GM23338 (cell line): ENCODE measurements around the gene UNC5C.

Experiments used
- CREB1 ChIP-seq: fragments of 250-450 bp; sonication (Bioruptor Pico); IDR thresholded peaks from 2 replicates; pipeline ENCODE4 v1.5.0; 2020; ENCODE audit warnings: low read depth, mild to moderate bottlenecking, moderate library complexity
- EZH2 ChIP-seq: fragments of 200-600 bp; sonication (generic); IDR thresholded peaks from one replicate; pipeline ENCODE4 v1.8.0; 2017; ENCODE audit warnings: antibody characterized with exemption, mild to moderate bottlenecking, low read depth; ENCODE audit not compliant: unreplicated experiment
- EZH2phosphoT487 ChIP-seq: fragments of 200-600 bp; sonication (generic); IDR thresholded peaks from one replicate; pipeline ENCODE4 v1.8.1; 2018; ENCODE audit warnings: antibody characterized with exemption; ENCODE audit not compliant: unreplicated experiment
- JUNB ChIP-seq: IDR thresholded peaks from one replicate; pipeline ENCODE4 v1.6.1; 2016; ENCODE audit warnings: antibody characterized with exemption; ENCODE audit not compliant: unreplicated experiment
- NANOG ChIP-seq: IDR thresholded peaks from 2 replicates; pipeline ENCODE4 v1.6.1; 2016; ENCODE audit warnings: antibody characterized with exemption, borderline replicate concordance
- POLR2AphosphoS5 ChIP-seq: IDR thresholded peaks from 2 replicates; pipeline ENCODE4 v1.6.1; 2016; ENCODE audit warnings: antibody characterized with exemption, low read depth
- ZNF114 ChIP-seq: fragments of 250-450 bp; sonication (Bioruptor Pico); IDR thresholded peaks from 2 replicates; pipeline ENCODE4 v1.5.0; 2020; ENCODE audit warnings: mild to moderate bottlenecking, moderate library complexity
- ZNF331 ChIP-seq: fragments of 250-450 bp; sonication (Bioruptor Pico); IDR thresholded peaks from 2 replicates; pipeline ENCODE4 v1.5.0; 2020; ENCODE audit warnings: low read depth, mild to moderate bottlenecking, moderate library complexity
- TF ChIP-seq, protein P1 (sequence below), 2 experiments: fragments of 200-600 bp in 1 of 2; sonication (generic) in 1 of 2; conservative IDR thresholded peaks; 2 replicates each; pipeline versions ENCODE4 v1.5.1 to v1.6.1; 2016 to 2017; ENCODE audit warnings: antibody characterized with exemption in 2 of 2, low read depth in 2 of 2, mild to moderate bottlenecking in 2 of 2, moderate library complexity in 1 of 2
- TF ChIP-seq, protein P2 (sequence below): IDR thresholded peaks from one replicate; pipeline ENCODE4 v1.6.1; 2018; ENCODE audit warnings: antibody characterized with exemption; ENCODE audit not compliant: unreplicated experiment
- TF ChIP-seq, protein P3 (sequence below): IDR thresholded peaks from 2 replicates; pipeline ENCODE4 v1.6.1; 2016; ENCODE audit warnings: antibody characterized with exemption
- TF ChIP-seq, protein P4 (sequence below): fragments of 250-450 bp; sonication (Bioruptor Pico); IDR thresholded peaks from 2 replicates; pipeline ENCODE4 v1.5.0; 2020; ENCODE audit warnings: mild to moderate bottlenecking, moderate library complexity

DNA sequence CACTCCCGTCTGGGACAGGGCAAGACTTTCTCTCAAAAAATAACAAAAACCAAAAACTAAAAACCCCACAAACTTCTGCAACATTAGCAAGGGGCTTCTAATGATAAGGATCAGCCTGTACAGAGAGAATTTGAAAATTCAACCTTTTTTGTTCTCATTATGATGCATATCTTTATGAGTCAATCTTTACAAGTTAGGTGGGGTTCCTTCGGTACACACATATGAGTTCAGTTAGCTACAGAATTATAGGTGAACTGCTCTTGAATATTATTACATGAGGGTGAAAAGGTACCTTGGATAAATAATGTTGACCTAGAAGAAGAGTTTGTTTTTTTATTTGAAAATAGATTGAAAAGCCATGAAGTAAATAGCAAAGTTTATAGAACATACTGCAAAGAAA is 252.7 kb downstream of the UNC5C start:
- TF ChIP-seq, protein P1, sequence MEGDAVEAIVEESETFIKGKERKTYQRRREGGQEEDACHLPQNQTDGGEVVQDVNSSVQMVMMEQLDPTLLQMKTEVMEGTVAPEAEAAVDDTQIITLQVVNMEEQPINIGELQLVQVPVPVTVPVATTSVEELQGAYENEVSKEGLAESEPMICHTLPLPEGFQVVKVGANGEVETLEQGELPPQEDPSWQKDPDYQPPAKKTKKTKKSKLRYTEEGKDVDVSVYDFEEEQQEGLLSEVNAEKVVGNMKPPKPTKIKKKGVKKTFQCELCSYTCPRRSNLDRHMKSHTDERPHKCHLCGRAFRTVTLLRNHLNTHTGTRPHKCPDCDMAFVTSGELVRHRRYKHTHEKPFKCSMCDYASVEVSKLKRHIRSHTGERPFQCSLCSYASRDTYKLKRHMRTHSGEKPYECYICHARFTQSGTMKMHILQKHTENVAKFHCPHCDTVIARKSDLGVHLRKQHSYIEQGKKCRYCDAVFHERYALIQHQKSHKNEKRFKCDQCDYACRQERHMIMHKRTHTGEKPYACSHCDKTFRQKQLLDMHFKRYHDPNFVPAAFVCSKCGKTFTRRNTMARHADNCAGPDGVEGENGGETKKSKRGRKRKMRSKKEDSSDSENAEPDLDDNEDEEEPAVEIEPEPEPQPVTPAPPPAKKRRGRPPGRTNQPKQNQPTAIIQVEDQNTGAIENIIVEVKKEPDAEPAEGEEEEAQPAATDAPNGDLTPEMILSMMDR (conservative IDR thresholded peaks at IDR 0.05; ENCODE audit: low read depth in 2 of 2), result no peak
- no peak for TF ChIP-seq JUNB
- TF ChIP-seq POLR2AphosphoS5, result no peak
- no peak for TF ChIP-seq EZH2
- TF ChIP-seq, protein P2, sequence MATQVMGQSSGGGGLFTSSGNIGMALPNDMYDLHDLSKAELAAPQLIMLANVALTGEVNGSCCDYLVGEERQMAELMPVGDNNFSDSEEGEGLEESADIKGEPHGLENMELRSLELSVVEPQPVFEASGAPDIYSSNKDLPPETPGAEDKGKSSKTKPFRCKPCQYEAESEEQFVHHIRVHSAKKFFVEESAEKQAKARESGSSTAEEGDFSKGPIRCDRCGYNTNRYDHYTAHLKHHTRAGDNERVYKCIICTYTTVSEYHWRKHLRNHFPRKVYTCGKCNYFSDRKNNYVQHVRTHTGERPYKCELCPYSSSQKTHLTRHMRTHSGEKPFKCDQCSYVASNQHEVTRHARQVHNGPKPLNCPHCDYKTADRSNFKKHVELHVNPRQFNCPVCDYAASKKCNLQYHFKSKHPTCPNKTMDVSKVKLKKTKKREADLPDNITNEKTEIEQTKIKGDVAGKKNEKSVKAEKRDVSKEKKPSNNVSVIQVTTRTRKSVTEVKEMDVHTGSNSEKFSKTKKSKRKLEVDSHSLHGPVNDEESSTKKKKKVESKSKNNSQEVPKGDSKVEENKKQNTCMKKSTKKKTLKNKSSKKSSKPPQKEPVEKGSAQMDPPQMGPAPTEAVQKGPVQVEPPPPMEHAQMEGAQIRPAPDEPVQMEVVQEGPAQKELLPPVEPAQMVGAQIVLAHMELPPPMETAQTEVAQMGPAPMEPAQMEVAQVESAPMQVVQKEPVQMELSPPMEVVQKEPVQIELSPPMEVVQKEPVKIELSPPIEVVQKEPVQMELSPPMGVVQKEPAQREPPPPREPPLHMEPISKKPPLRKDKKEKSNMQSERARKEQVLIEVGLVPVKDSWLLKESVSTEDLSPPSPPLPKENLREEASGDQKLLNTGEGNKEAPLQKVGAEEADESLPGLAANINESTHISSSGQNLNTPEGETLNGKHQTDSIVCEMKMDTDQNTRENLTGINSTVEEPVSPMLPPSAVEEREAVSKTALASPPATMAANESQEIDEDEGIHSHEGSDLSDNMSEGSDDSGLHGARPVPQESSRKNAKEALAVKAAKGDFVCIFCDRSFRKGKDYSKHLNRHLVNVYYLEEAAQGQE, result no peak
- no peak for TF ChIP-seq EZH2phosphoT487
- TF ChIP-seq ZNF114, result no peak
- TF ChIP-seq, protein P3, sequence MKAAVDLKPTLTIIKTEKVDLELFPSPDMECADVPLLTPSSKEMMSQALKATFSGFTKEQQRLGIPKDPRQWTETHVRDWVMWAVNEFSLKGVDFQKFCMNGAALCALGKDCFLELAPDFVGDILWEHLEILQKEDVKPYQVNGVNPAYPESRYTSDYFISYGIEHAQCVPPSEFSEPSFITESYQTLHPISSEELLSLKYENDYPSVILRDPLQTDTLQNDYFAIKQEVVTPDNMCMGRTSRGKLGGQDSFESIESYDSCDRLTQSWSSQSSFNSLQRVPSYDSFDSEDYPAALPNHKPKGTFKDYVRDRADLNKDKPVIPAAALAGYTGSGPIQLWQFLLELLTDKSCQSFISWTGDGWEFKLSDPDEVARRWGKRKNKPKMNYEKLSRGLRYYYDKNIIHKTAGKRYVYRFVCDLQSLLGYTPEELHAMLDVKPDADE, result no peak
- TF ChIP-seq ZNF331, result no peak
- TF ChIP-seq CREB1 (CRISPR knock-in tag), result no peak
- TF ChIP-seq, protein P4, sequence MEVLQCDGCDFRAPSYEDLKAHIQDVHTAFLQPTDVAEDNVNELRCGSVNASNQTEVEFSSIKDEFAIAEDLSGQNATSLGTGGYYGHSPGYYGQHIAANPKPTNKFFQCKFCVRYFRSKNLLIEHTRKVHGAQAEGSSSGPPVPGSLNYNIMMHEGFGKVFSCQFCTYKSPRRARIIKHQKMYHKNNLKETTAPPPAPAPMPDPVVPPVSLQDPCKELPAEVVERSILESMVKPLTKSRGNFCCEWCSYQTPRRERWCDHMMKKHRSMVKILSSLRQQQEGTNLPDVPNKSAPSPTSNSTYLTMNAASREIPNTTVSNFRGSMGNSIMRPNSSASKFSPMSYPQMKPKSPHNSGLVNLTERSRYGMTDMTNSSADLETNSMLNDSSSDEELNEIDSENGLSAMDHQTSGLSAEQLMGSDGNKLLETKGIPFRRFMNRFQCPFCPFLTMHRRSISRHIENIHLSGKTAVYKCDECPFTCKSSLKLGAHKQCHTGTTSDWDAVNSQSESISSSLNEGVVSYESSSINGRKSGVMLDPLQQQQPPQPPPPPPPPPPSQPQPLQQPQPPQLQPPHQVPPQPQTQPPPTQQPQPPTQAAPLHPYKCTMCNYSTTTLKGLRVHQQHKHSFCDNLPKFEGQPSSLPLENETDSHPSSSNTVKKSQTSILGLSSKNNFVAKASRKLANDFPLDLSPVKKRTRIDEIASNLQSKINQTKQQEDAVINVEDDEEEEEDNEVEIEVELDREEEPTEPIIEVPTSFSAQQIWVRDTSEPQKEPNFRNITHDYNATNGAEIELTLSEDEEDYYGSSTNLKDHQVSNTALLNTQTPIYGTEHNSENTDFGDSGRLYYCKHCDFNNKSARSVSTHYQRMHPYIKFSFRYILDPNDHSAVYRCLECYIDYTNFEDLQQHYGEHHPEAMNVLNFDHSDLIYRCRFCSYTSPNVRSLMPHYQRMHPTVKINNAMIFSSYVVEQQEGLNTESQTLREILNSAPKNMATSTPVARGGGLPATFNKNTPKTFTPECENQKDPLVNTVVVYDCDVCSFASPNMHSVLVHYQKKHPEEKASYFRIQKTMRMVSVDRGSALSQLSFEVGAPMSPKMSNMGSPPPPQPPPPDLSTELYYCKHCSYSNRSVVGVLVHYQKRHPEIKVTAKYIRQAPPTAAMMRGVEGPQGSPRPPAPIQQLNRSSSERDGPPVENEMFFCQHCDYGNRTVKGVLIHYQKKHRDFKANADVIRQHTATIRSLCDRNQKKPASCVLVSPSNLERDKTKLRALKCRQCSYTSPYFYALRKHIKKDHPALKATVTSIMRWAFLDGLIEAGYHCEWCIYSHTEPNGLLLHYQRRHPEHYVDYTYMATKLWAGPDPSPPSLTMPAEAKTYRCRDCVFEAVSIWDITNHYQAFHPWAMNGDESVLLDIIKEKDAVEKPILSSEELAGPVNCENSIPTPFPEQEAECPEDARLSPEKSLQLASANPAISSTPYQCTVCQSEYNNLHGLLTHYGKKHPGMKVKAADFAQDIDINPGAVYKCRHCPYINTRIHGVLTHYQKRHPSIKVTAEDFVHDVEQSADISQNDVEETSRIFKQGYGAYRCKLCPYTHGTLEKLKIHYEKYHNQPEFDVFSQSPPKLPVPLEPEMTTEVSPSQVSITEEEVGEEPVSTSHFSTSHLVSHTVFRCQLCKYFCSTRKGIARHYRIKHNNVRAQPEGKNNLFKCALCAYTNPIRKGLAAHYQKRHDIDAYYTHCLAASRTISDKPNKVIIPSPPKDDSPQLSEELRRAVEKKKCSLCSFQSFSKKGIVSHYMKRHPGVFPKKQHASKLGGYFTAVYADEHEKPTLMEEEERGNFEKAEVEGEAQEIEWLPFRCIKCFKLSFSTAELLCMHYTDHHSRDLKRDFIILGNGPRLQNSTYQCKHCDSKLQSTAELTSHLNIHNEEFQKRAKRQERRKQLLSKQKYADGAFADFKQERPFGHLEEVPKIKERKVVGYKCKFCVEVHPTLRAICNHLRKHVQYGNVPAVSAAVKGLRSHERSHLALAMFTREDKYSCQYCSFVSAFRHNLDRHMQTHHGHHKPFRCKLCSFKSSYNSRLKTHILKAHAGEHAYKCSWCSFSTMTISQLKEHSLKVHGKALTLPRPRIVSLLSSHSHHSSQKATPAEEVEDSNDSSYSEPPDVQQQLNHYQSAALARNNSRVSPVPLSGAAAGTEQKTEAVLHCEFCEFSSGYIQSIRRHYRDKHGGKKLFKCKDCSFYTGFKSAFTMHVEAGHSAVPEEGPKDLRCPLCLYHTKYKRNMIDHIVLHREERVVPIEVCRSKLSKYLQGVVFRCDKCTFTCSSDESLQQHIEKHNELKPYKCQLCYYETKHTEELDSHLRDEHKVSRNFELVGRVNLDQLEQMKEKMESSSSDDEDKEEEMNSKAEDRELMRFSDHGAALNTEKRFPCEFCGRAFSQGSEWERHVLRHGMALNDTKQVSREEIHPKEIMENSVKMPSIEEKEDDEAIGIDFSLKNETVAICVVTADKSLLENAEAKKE (CRISPR knock-in tag), result no peak
- no peak for TF ChIP-seq NANOG
